Measurements from ENCODE around the gene PMEPA1.

DNA sequence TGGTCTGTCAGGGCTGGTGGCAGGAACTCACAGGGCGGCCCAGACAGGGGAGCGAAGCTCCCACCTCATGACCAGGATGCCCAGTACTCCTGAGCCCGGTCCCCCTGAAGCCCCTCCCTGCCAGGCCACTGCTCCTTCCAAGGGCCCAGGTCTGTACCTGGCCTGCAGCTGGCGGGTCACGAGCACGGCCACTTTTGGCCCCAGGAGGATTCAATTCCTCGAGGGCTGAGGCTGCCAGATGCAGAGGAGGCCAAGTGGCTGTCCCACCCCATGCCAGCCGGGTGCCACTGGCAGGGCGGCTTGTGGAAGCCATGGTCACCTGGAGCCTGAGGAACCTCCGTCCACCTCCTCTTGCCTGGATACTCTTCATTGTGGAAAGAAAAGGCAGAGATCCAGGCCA lies 17.4 kb downstream of the PMEPA1 start:
- TF ChIP-seq, protein P1, sequence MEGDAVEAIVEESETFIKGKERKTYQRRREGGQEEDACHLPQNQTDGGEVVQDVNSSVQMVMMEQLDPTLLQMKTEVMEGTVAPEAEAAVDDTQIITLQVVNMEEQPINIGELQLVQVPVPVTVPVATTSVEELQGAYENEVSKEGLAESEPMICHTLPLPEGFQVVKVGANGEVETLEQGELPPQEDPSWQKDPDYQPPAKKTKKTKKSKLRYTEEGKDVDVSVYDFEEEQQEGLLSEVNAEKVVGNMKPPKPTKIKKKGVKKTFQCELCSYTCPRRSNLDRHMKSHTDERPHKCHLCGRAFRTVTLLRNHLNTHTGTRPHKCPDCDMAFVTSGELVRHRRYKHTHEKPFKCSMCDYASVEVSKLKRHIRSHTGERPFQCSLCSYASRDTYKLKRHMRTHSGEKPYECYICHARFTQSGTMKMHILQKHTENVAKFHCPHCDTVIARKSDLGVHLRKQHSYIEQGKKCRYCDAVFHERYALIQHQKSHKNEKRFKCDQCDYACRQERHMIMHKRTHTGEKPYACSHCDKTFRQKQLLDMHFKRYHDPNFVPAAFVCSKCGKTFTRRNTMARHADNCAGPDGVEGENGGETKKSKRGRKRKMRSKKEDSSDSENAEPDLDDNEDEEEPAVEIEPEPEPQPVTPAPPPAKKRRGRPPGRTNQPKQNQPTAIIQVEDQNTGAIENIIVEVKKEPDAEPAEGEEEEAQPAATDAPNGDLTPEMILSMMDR (IDR thresholded peaks at IDR 0.05), result no peak
- TF ChIP-seq EZH2 (IDR thresholded peaks at IDR 0.05; ENCODE audit: borderline replicate concordance, insufficient read depth, low read depth, low read length, poor library complexity, severe bottlenecking), result no peak
